Measurements from ENCODE around the gene IGF2BP2. TPM values are rescaled to one million over a fixed set of nuclear protein-coding genes. Genes with fewer than 3 reads are reported as not detected.

IGF2BP2 gene
- total and polyA plus RNA-seq, 2 of the 13 experiments (the other 11 are each of a cell fraction or from before 2014, with no cell fraction given) = 6.5 to 46.0 TPM

GRCh38 chr3:185734725-185735096, 90.1 kb downstream of the IGF2BP2 start:
- TF ChIP-seq MIER2 (CRISPR knock-in tag; IDR thresholded peaks at IDR 0.05) (no peak), PRDM15 (CRISPR knock-in tag; IDR thresholded peaks at IDR 0.05) (peak; percentile 71; the same call in 1 of the 2 replicates)
- Histone ChIP-seq H3K27ac (ENCODE audit: extremely low read length, insufficient read depth, low read length) (no peak overlapping the region), H3K9me3 (ENCODE audit: low read length) (no peaks in the 10 kb centered on the region), H3K4me3 (replicated peaks in 1 of 3; ENCODE audit: insufficient read depth in 1 of 3, low read depth in 2 of 3, low read length in 3 of 3) (no peak overlapping the region), H3K9ac (ENCODE audit: insufficient read depth, low read depth, low read length) (no peak overlapping the region), H3K36me3 (replicated peaks in 1 of 2; ENCODE audit: control insufficient read depth in 1 of 2, insufficient read depth in 2 of 2, low read length in 2 of 2) (no peaks in the 10 kb centered on the region; a peak in 1 of 5 replicates), H3K4me1 (ENCODE audit: insufficient read depth, low read length) (peaks cover 49% of the 10 kb centered on the region), H4K20me1 (ENCODE audit: insufficient read depth, low read length) (peaks cover 95% of the 10 kb centered on the region), H2AFZ (ENCODE audit: low read length) (no peak overlapping the region), H3K27me3 (ENCODE audit: control insufficient read depth in 1 of 2, insufficient read depth in 2 of 2, low read length in 2 of 2) (no peaks in the 10 kb centered on the region), H3K4me2 (ENCODE audit: low read depth, low read length) (no peak overlapping the region), H3K79me2 (ENCODE audit: insufficient read depth, low read length) (peaks cover 91% of the 10 kb centered on the region)
- WGBS (ENCODE audit: low lambda C conversion rate) = 64% methylated on average over 4 of the region's 4 CpGs
- in situ Hi-C loops (cut with HindIII; ENCODE audit: extremely low pct_ligation_motif_present, low pct_unique_long_range_greater_than_20kb) (no loop called here), intact Hi-C loops (cut with micrococcal nuclease; ENCODE audit: unreplicated experiment) (loop anchor here (1.0 to 5.0 kb wide), 2 partner anchors 33 to 88 kb away; no protein-coding TSS in a partner anchor)
- CTCF ChIA-PET (ENCODE audit: low intra/inter-chr PET ratio, low total read pairs) = interaction anchor here (1.5 kb wide), 1 partner anchor 34 kb away, joined by 12 read pairs; no protein-coding TSS in a partner anchor
- no peak for ATAC-seq
- no peak for DNase-seq (ENCODE audit: low spot score)
- BruUV-seq (replicated peaks) = no TSS peak
- POLR2A ChIA-PET = no interaction called here
- FAIRE-seq = no peak

GRCh38 chr3:185733980-185734724, 90.7 kb downstream of the IGF2BP2 start:
- H3K4me3 ChIP-seq (replicated peaks in 1 of 3; ENCODE audit: insufficient read depth in 1 of 3, low read depth in 2 of 3, low read length in 3 of 3) = no peak overlapping the region
- in situ Hi-C loops (cut with HindIII; ENCODE audit: extremely low pct_ligation_motif_present, low pct_unique_long_range_greater_than_20kb) (no loop called here), intact Hi-C loops (cut with micrococcal nuclease; ENCODE audit: unreplicated experiment) (loop anchor here (1.0 to 5.0 kb wide), 2 partner anchors 33 to 88 kb away; no protein-coding TSS in a partner anchor)
- H3K9me3 ChIP-seq (ENCODE audit: low read length) = no peaks in the 10 kb centered on the region
- ChIA-PET CTCF (ENCODE audit: low intra/inter-chr PET ratio, low total read pairs) (interaction anchor here (1.5 kb wide), 1 partner anchor 34 kb away, joined by 12 read pairs; no protein-coding TSS in a partner anchor), POLR2A (interaction anchor here (1.4 kb wide), 1 partner anchor 8 kb away, joined by 3 read pairs; no protein-coding TSS in a partner anchor)
- H3K4me1 ChIP-seq (ENCODE audit: insufficient read depth, low read length) = peaks cover 51% of the 10 kb centered on the region
- no peaks in the 10 kb centered on the region for H3K27me3 ChIP-seq (ENCODE audit: control insufficient read depth in 1 of 2, insufficient read depth in 2 of 2, low read length in 2 of 2)
- no peak overlapping the region for H3K9ac ChIP-seq (ENCODE audit: insufficient read depth, low read depth, low read length)
- DNase-seq (ENCODE audit: low spot score) = peak; percentile 63
- no peaks in the 10 kb centered on the region; a peak in 1 of 5 replicates for H3K36me3 ChIP-seq (replicated peaks in 1 of 2; ENCODE audit: control insufficient read depth in 1 of 2, insufficient read depth in 2 of 2, low read length in 2 of 2)
- peak; percentile 82 for ATAC-seq
- WGBS (ENCODE audit: low lambda C conversion rate) = 89% methylated on average over 10 of the region's 10 CpGs
- no peak overlapping the region for H2AFZ ChIP-seq (ENCODE audit: low read length)
- FAIRE-seq = peak; percentile 62
- no peak overlapping the region for H3K4me2 ChIP-seq (ENCODE audit: low read depth, low read length)
- H3K79me2 ChIP-seq (ENCODE audit: insufficient read depth, low read length) = peaks cover 92% of the 10 kb centered on the region
- H4K20me1 ChIP-seq (ENCODE audit: insufficient read depth, low read length) = peaks cover 95% of the 10 kb centered on the region
- no TSS peak for BruUV-seq (replicated peaks)
- H3K27ac ChIP-seq (ENCODE audit: extremely low read length, insufficient read depth, low read length) = no peak overlapping the region
- TF ChIP-seq ZNF136 (CRISPR knock-in tag; IDR thresholded peaks at IDR 0.05; ENCODE audit: low read depth) (0 out of 2 replicates have a peak, but pooled peaks have one; percentile 66), ZNF883 (CRISPR knock-in tag; IDR thresholded peaks at IDR 0.05; ENCODE audit: not compliant biosample characterization) (no peak), RNF2 (conservative IDR thresholded peaks at IDR 0.05; ENCODE audit: low read depth) (no peak), ZBTB39 (CRISPR knock-in tag; IDR thresholded peaks at IDR 0.05) (peak; percentile 57; the same call in 1 of the 2 replicates), NRL (CRISPR knock-in tag; IDR thresholded peaks at IDR 0.05; ENCODE audit: borderline replicate concordance) (no peak), ZNF296 (CRISPR knock-in tag; conservative IDR thresholded peaks at IDR 0.05) (no peak), ZZZ3 (CRISPR knock-in tag; IDR thresholded peaks at IDR 0.05; ENCODE audit: borderline replicate concordance) (no peak), MIER3 (CRISPR knock-in tag; IDR thresholded peaks at IDR 0.05; ENCODE audit: borderline replicate concordance) (no peak), ONECUT2 (CRISPR knock-in tag; IDR thresholded peaks at IDR 0.05) (no peak)
